OCI-LY7 (cell line): ENCODE measurements around the gene IZUMO4. TPM values are rescaled to one million over a fixed set of nuclear protein-coding genes. Genes with fewer than 3 reads are reported as not detected.
"Not testable (repeated sequence)": the region's sequence is repeated elsewhere in the genome, so short reads cannot be mapped to it uniquely, and the experiment has no call there.

ENCODE experiments used
- BruUV-seq: library from RNA; stranded (reverse); fragments of 400-500 nt; replicated peaks from 2 replicates; lab custom pipeline; 2021; lab: Mats Ljungman, UMichigan
- CTCF ChIA-PET: fragments of 300-600 bp; sonication (Branson Sonifier 250); formaldehyde crosslinking; loops from one replicate; lab custom pipeline; 2022; ENCODE audit warnings: antibody characterized with exemption; ENCODE audit not compliant: unreplicated experiment; lab: Charles Lee
- POLR2A ChIA-PET: fragments of 300-600 bp; sonication (Branson Sonifier 250); formaldehyde crosslinking; loops from one replicate; lab custom pipeline; 2022; ENCODE audit warnings: antibody characterized with exemption; lab: Charles Lee
- DNase-seq: peaks from one replicate; pipeline ENCODE4 v3.0.0-alpha.2; 2015; ENCODE audit warnings: low spot score
- H2AFZ ChIP-seq: fragments of 200-600 bp; sonication (generic), shearing (Covaris generic); 2 replicates; pipeline ENCODE4 v1.6.1; 2014; ENCODE audit warnings: mild to moderate bottlenecking, antibody characterized with exemption, low read length, moderate library complexity
- H3K27ac ChIP-seq: fragments of 200-600 bp; sonication (generic); 2 replicates; pipeline ENCODE4 v1.5.1; 2014; ENCODE audit warnings: mixed run types, low read depth, mild to moderate bottlenecking, moderate library complexity, low read length, inconsistent platforms; ENCODE audit not compliant: poor library complexity, severe bottlenecking
- H3K36me3 ChIP-seq: fragments of 200-600 bp; sonication (generic); 2 replicates; pipeline ENCODE4 v1.6.1; 2014; ENCODE audit warnings: mild to moderate bottlenecking, antibody characterized with exemption, low read length, moderate library complexity, mixed read lengths; ENCODE audit not compliant: insufficient read depth
- H3K4me1 ChIP-seq: fragments of 200-600 bp; sonication (generic); 2 replicates; pipeline ENCODE4 v1.5.1; 2014; ENCODE audit warnings: mild to moderate bottlenecking, low read length; ENCODE audit not compliant: insufficient read depth, poor library complexity, severe bottlenecking
- H3K4me2 ChIP-seq: fragments of 200-600 bp; sonication (generic); 2 replicates; pipeline ENCODE4 v1.6.1; 2014; ENCODE audit warnings: mild to moderate bottlenecking, low read length
- H3K4me3 ChIP-seq: fragments of 200-600 bp; sonication (generic); 2 replicates; pipeline ENCODE4 v1.5.1; 2014; ENCODE audit warnings: mild to moderate bottlenecking, low read depth, low read length; ENCODE audit not compliant: poor library complexity, severe bottlenecking
- H3K79me2 ChIP-seq: fragments of 200-600 bp; sonication (generic); 2 replicates; pipeline ENCODE4 v1.6.1; 2016; ENCODE audit warnings: low read depth, mild to moderate bottlenecking, low read length, moderate library complexity, mixed read lengths; ENCODE audit not compliant: insufficient read depth
- H3K9me2 ChIP-seq: fragments of 200-600 bp; sonication (generic); 2 replicates; pipeline ENCODE4 v1.6.1; 2016; ENCODE audit warnings: mild to moderate bottlenecking, low read length, mixed read lengths; ENCODE audit not compliant: insufficient read depth
- H3K9me3 ChIP-seq: fragments of 200-600 bp; sonication (generic); 2 replicates; pipeline ENCODE4 v1.6.1; 2014; ENCODE audit warnings: mild to moderate bottlenecking, mixed run types, low read length, mixed read lengths
- H4K20me1 ChIP-seq: fragments of 200-600 bp; sonication (generic); 2 replicates; pipeline ENCODE4 v1.6.1; 2014; ENCODE audit warnings: mild to moderate bottlenecking, antibody characterized with exemption, low read length, moderate library complexity, mixed read lengths; ENCODE audit not compliant: insufficient read depth
- CTCF ChIP-seq: fragments of 200-600 bp; sonication (generic); conservative IDR thresholded peaks from 2 replicates; pipeline ENCODE4 v1.5.1; 2014; ENCODE audit warnings: mild to moderate bottlenecking, antibody characterized with exemption, low read length, moderate library complexity, mixed read lengths
- EZH2phosphoT487 ChIP-seq: fragments of 200-600 bp; sonication (generic); IDR thresholded peaks from 2 replicates; pipeline ENCODE4 v1.6.1; 2018; ENCODE audit warnings: low read depth, borderline replicate concordance, mild to moderate bottlenecking, mixed run types, antibody characterized with exemption, low read length, moderate library complexity, mixed read lengths
- intact Hi-C: fragments of 100-400 bp; cut with micrococcal nuclease; formaldehyde crosslinking; loops from one replicate; pipeline ENCODE4 v1.10.0; 2022; ENCODE audit not compliant: unreplicated experiment
- total RNA-seq, 2 experiments: library from RNA; depleted of rRNA in 1 of 2; stranded (reverse); fragments of >200 nt in 1 of 2; shearing (Covaris generic) in 1 of 2; gene quantifications; 2 replicates each; pipeline ENCODE4 v1.2.3, GENCODE V29; 2014 to 2022

Gene IZUMO4
- total RNA-seq, 2 experiments from 2014 or later: 7.3 to 12.9 TPM

- BruUV-seq: no TSS peak
- H3K4me1 ChIP-seq: no peaks in the 10 kb centered on the region
These were observed 30.3 kb downstream of the IZUMO4 start for GRCh38 chr19:2126879-2127518.

DNA sequence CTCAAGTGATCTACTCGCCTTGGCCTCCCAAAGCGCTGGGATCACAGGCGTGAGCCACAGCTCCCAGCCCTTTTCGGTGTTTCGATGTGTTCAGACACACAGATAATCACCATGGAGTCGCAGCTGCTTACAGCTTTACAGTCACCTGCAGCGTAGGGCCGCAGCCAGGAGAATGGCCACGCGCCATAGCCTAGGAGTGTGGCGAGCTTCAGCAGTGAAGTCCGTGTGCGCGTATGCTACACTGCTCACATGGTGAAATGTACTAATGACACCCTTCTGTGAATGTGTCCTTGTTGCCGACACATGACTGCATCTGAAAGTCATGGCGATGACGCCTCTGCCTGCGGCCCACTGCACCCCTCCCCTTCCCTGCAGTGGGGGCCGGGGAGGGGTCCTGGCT, 31.0 kb downstream of the IZUMO4 start:
- H3K36me3 ChIP-seq: peaks cover 80% of the 10 kb centered on the region
- H3K27ac ChIP-seq: no peak overlapping the region
- no peaks in the 10 kb centered on the region for H3K4me1 ChIP-seq
- no peaks in the 10 kb centered on the region for H3K9me3 ChIP-seq
- CTCF ChIA-PET: no interaction called here
- TF ChIP-seq CTCF (no peak), EZH2phosphoT487 (no peak)
- POLR2A ChIA-PET: no interaction called here
- no peak overlapping the region for H2AFZ ChIP-seq
- H3K4me2 ChIP-seq: no peak overlapping the region
- no peak overlapping the region for H3K4me3 ChIP-seq
- H4K20me1 ChIP-seq: no peaks in the 10 kb centered on the region
- BruUV-seq: no TSS peak
- no peaks in the 10 kb centered on the region for H3K79me2 ChIP-seq
- H3K9me2 ChIP-seq: no peaks in the 10 kb centered on the region
- no peak for DNase-seq
- intact Hi-C loops: no loop called here

More at GRCh38 chr19:2126879-2127518, 30.3 kb downstream of the IZUMO4 start:
- H3K9me2 ChIP-seq: no peaks in the 10 kb centered on the region
- H3K27ac ChIP-seq: no peak overlapping the region
- no peak for TF ChIP-seq EZH2phosphoT487
- TF ChIP-seq CTCF: no peak
- no peak for DNase-seq
- H3K9me3 ChIP-seq: no peaks in the 10 kb centered on the region
- intact Hi-C loops: no loop called here
- H3K36me3 ChIP-seq: peaks cover 80% of the 10 kb centered on the region
- ChIA-PET CTCF (no interaction called here), POLR2A (no interaction called here)
- H3K79me2 ChIP-seq: no peaks in the 10 kb centered on the region
- no peak overlapping the region for H2AFZ ChIP-seq
- no peaks in the 10 kb centered on the region for H4K20me1 ChIP-seq
- no peak overlapping the region for H3K4me2 ChIP-seq
- no peak overlapping the region for H3K4me3 ChIP-seq

- POLR2A ChIA-PET: not testable (repeated sequence)
These were observed 31.5 kb downstream of the IZUMO4 start for GRCh38 chr19:2128252-2128651.

More at GRCh38 chr19:2128252-2128651, 31.5 kb downstream of the IZUMO4 start:
- H3K9me2 ChIP-seq, BruUV-seq, intact Hi-C loops, CTCF ChIA-PET, H2AFZ ChIP-seq, H3K4me2 ChIP-seq, H3K9me3 ChIP-seq, H4K20me1 ChIP-seq, DNase-seq, H3K4me3 ChIP-seq, H3K79me2 ChIP-seq, H3K4me1 ChIP-seq, H3K27ac ChIP-seq: not testable (repeated sequence)
- H3K36me3 ChIP-seq: peaks cover 80% of the 10 kb centered on the region
